Measurements from ENCODE around the gene CEP72.

GRCh38 chr5:603081-603998, 8.8 kb upstream of the CEP72 start:
- TF ChIP-seq CTCF (optimal IDR thresholded peaks at IDR 0.05 in 1 of 3, IDR thresholded peaks at IDR 0.05 in 1 of 3, conservative IDR thresholded peaks at IDR 0.05 in 1 of 3; ENCODE audit: extremely low read depth in 1 of 3, insufficient read depth in 2 of 3, low read length in 3 of 3) (no peak), EZH2 (IDR thresholded peaks at IDR 0.05; ENCODE audit: low read length) (no peak)

Data from keratinocyte (primary cell).